Muscle layer of colon (tissue), 2 donors: Measurements from ENCODE around the gene TGFA.

Experiments used
- H3K27ac ChIP-seq: one replicate; pipeline ENCODE4 v1.7.0; 2013; ENCODE audit warnings: low read depth, mild to moderate bottlenecking, low read length, moderate library complexity
- H3K27me3 ChIP-seq, 2 donors: one replicate each; pipeline ENCODE4 v1.7.0; 2013; ENCODE audit warnings: low read length in 2 of 2, mild to moderate bottlenecking in 2 of 2; ENCODE audit not compliant: insufficient read depth in 2 of 2, control insufficient read depth in 1 of 2
- H3K36me3 ChIP-seq: one replicate; pipeline ENCODE4 v1.7.0; 2013; ENCODE audit warnings: mild to moderate bottlenecking, low read length; ENCODE audit not compliant: insufficient read depth
- H3K4me1 ChIP-seq: one replicate; pipeline ENCODE4 v1.7.0; 2013; ENCODE audit warnings: mild to moderate bottlenecking, low read length; ENCODE audit not compliant: insufficient read depth
- H3K4me3 ChIP-seq, 2 donors: one replicate each; pipeline ENCODE4 v1.7.0; 2013; ENCODE audit warnings: low read length in 2 of 2, low read depth in 1 of 2, mild to moderate bottlenecking in 1 of 2, moderate library complexity in 1 of 2
- H3K9ac ChIP-seq: one replicate; pipeline ENCODE4 v1.7.0; 2013; ENCODE audit warnings: low read length
- H3K9me3 ChIP-seq: one replicate; pipeline ENCODE4 v1.7.0; 2013; ENCODE audit warnings: mild to moderate bottlenecking, low read length
- donor health status: abdominal sarcoma.
- donor health status: Adenocarcinoma of cecum.

Gene TGFA

GRCh38 chr2:70458661-70459060 is 95.0 kb downstream of the TGFA start:
- Histone ChIP-seq H3K4me3 (no peak overlapping the region), H3K9ac (no peak overlapping the region), H3K36me3 (no peaks in the 10 kb centered on the region), H3K27ac (no peak overlapping the region), H3K9me3 (no peaks in the 10 kb centered on the region), H3K27me3 (no peaks in the 10 kb centered on the region), H3K4me1 (no peaks in the 10 kb centered on the region)

- no peak overlapping the region for H3K9ac ChIP-seq
- no peaks in the 10 kb centered on the region for H3K27me3 ChIP-seq
- no peaks in the 10 kb centered on the region for H3K9me3 ChIP-seq
- no peak overlapping the region for H3K27ac ChIP-seq
- H3K36me3 ChIP-seq, result no peaks in the 10 kb centered on the region
- H3K4me1 ChIP-seq, result no peaks in the 10 kb centered on the region
- H3K4me3 ChIP-seq, result no peak overlapping the region
These were observed 96.8 kb downstream of the TGFA start for GRCh38 chr2:70456585-70457495.

GRCh38 chr2:70454936-70455544 is 98.6 kb downstream of the TGFA start:
- H3K27me3 ChIP-seq, result no peaks in the 10 kb centered on the region

GRCh38 chr2:70450641-70451250 is 102.9 kb downstream of the TGFA start:
- no peak overlapping the region for H3K27ac ChIP-seq
- H3K4me1 ChIP-seq, result no peaks in the 10 kb centered on the region

More at GRCh38 chr2:70454936-70455544, 98.6 kb downstream of the TGFA start:
- no peaks in the 10 kb centered on the region for H3K9me3 ChIP-seq
- H3K9ac ChIP-seq, result no peak overlapping the region
- H3K36me3 ChIP-seq, result no peaks in the 10 kb centered on the region
- H3K27ac ChIP-seq, result no peak overlapping the region
- no peaks in the 10 kb centered on the region for H3K4me1 ChIP-seq
- H3K4me3 ChIP-seq, result no peak overlapping the region

GRCh38 chr2:70448041-70448440 is 105.6 kb downstream of the TGFA start:
- no peak overlapping the region for H3K9ac ChIP-seq
- no peaks in the 10 kb centered on the region for H3K9me3 ChIP-seq

More at GRCh38 chr2:70450641-70451250, 102.9 kb downstream of the TGFA start:
- Histone ChIP-seq H3K9me3 (no peaks in the 10 kb centered on the region), H3K9ac (no peak overlapping the region), H3K36me3 (no peaks in the 10 kb centered on the region), H3K27me3 (no peaks in the 10 kb centered on the region), H3K4me3 (no peak overlapping the region)

GRCh38 chr2:70443726-70444125 is 109.9 kb downstream of the TGFA start:
- H3K27ac ChIP-seq, result no peak overlapping the region
- H3K4me3 ChIP-seq, result no peak overlapping the region
- H3K9ac ChIP-seq, result no peak overlapping the region
- no peaks in the 10 kb centered on the region for H3K9me3 ChIP-seq
- no peaks in the 10 kb centered on the region for H3K27me3 ChIP-seq
- no peaks in the 10 kb centered on the region for H3K4me1 ChIP-seq
- no peaks in the 10 kb centered on the region for H3K36me3 ChIP-seq

More at GRCh38 chr2:70448041-70448440, 105.6 kb downstream of the TGFA start:
- Histone ChIP-seq H3K4me1 (no peaks in the 10 kb centered on the region), H3K27ac (no peak overlapping the region), H3K36me3 (no peaks in the 10 kb centered on the region), H3K4me3 (no peak overlapping the region), H3K27me3 (no peaks in the 10 kb centered on the region)

GRCh38 chr2:70443078-70443465 is 110.6 kb downstream of the TGFA start:
- Histone ChIP-seq H3K36me3 (no peaks in the 10 kb centered on the region), H3K4me1 (no peaks in the 10 kb centered on the region), H3K9ac (no peak overlapping the region), H3K27me3 (no peaks in the 10 kb centered on the region), H3K4me3 (no peak overlapping the region), H3K27ac (no peak overlapping the region), H3K9me3 (no peaks in the 10 kb centered on the region)

- Histone ChIP-seq H3K9me3 (no peaks in the 10 kb centered on the region), H3K4me1 (no peaks in the 10 kb centered on the region), H3K27me3 (no peaks in the 10 kb centered on the region), H3K4me3 (no peak overlapping the region), H3K9ac (no peak overlapping the region), H3K27ac (no peak overlapping the region), H3K36me3 (no peaks in the 10 kb centered on the region)
These were observed 111.1 kb downstream of the TGFA start for GRCh38 chr2:70442301-70443077.

GRCh38 chr2:70440621-70441020 is 113.0 kb downstream of the TGFA start:
- no peaks in the 10 kb centered on the region for H3K27me3 ChIP-seq
- H3K36me3 ChIP-seq, result no peaks in the 10 kb centered on the region
- H3K4me1 ChIP-seq, result no peaks in the 10 kb centered on the region
- H3K9me3 ChIP-seq, result no peaks in the 10 kb centered on the region
- no peak overlapping the region for H3K9ac ChIP-seq
- H3K4me3 ChIP-seq, result no peak overlapping the region
- no peak overlapping the region for H3K27ac ChIP-seq

- H3K9ac ChIP-seq, result no peak overlapping the region
- H3K4me3 ChIP-seq, result no peak overlapping the region
- no peaks in the 10 kb centered on the region for H3K27me3 ChIP-seq
- H3K9me3 ChIP-seq, result no peaks in the 10 kb centered on the region
- no peaks in the 10 kb centered on the region for H3K36me3 ChIP-seq
- H3K4me1 ChIP-seq, result no peaks in the 10 kb centered on the region
- H3K27ac ChIP-seq, result no peak overlapping the region
These were observed 118.5 kb downstream of the TGFA start for GRCh38 chr2:70435138-70435537.

GRCh38 chr2:70433315-70433714 is 120.3 kb downstream of the TGFA start:
- H3K9me3 ChIP-seq, result no peaks in the 10 kb centered on the region
- no peak overlapping the region for H3K4me3 ChIP-seq
- H3K9ac ChIP-seq, result no peak overlapping the region
- H3K27ac ChIP-seq, result no peak overlapping the region
- H3K4me1 ChIP-seq, result no peaks in the 10 kb centered on the region
- H3K27me3 ChIP-seq, result no peaks in the 10 kb centered on the region
- no peaks in the 10 kb centered on the region for H3K36me3 ChIP-seq
